Ascending aorta (tissue), 2 donors: ENCODE measurements around the gene ERGIC2. TPM values are rescaled to one million over a fixed set of nuclear protein-coding genes. Genes with fewer than 3 reads are reported as not detected.
"Not testable (repeated sequence)": the region's sequence is repeated elsewhere in the genome, so short reads cannot be mapped to it uniquely, and the experiment has no call there.

Source experiments
- DNase-seq, 2 donors: peaks; one replicate each; pipeline ENCODE4 v3.0.0-alpha.2; 2019; ENCODE audit warnings: low spot score in 2 of 2
- H3K27ac ChIP-seq, 2 donors: fragments of 200-600 bp; sonication (generic); one replicate each; pipeline ENCODE4 v1.5.1; 2016 to 2017; ENCODE audit warnings: mild to moderate bottlenecking in 1 of 2
- H3K27me3 ChIP-seq: fragments of 200-600 bp; sonication (generic); one replicate; pipeline ENCODE4 v1.5.1; 2017
- H3K36me3 ChIP-seq, 2 donors: fragments of 200-600 bp; sonication (generic); one replicate each; pipeline ENCODE4 v1.5.1; 2016
- H3K4me1 ChIP-seq, 2 donors: fragments of 200-600 bp; sonication (generic); one replicate each; pipeline ENCODE4 v1.5.1; 2016 to 2017; ENCODE audit warnings: mild to moderate bottlenecking in 1 of 2
- H3K4me3 ChIP-seq, 2 donors: fragments of 200-600 bp; sonication (generic); one replicate each; pipeline ENCODE4 v1.5.1; 2016 to 2017; ENCODE audit warnings: mild to moderate bottlenecking in 1 of 2
- H3K9me3 ChIP-seq, 2 donors: fragments of 200-600 bp; sonication (generic); one replicate each; pipeline ENCODE4 v1.5.1; 2016
- CTCF ChIP-seq, 3 experiments: fragments of 200-600 bp in 2 of 3; fragments of 450-650 bp in 1 of 3; sonication (generic) in 2 of 3; IDR thresholded peaks; one replicate each; pipeline ENCODE4 v1.5.1; 2016 to 2019; ENCODE audit warnings: antibody characterized with exemption in 3 of 3, mild to moderate bottlenecking in 1 of 3, moderate library complexity in 1 of 3
- intact Hi-C: fragments of 100-400 bp; cut with DNase I; formaldehyde crosslinking; loops from one replicate; pipeline ENCODE4 v1.15.1; 2023
- total RNA-seq: library from RNA; depleted of rRNA; stranded (reverse); fragments of >200 nt; gene quantifications from one replicate; pipeline ENCODE4 v1.1.0, GENCODE V29; 2016

ERGIC2 gene
- total RNA-seq, 1 donor from 2014 or later: 12.5 TPM

- no peak for DNase-seq
- Histone ChIP-seq H3K4me1 (no peaks in the 10 kb centered on the region), H3K9me3 (no peaks in the 10 kb centered on the region), H3K27me3 (no peaks in the 10 kb centered on the region), H3K27ac (no peak overlapping the region), H3K4me3 (no peak overlapping the region), H3K36me3 (no peaks in the 10 kb centered on the region)
- no peak for TF ChIP-seq CTCF (IDR thresholded peaks at IDR 0.05)
- intact Hi-C loops: no loop called here
These were observed 23.0 kb upstream of the ERGIC2 start for GRCh38 chr12:29403991-29404390.

GRCh38 chr12:29402437-29402836 lies 21.5 kb upstream of the ERGIC2 start:
- H3K4me3 ChIP-seq: no peak overlapping the region
- H3K27ac ChIP-seq: no peak overlapping the region
- DNase-seq: no peak
- intact Hi-C loops: no loop called here
- no peaks in the 10 kb centered on the region for H3K27me3 ChIP-seq
- no peaks in the 10 kb centered on the region for H3K36me3 ChIP-seq
- H3K9me3 ChIP-seq: no peaks in the 10 kb centered on the region
- TF ChIP-seq CTCF (IDR thresholded peaks at IDR 0.05): no peak
- no peaks in the 10 kb centered on the region for H3K4me1 ChIP-seq

GRCh38 chr12:29398495-29398894 lies 17.5 kb upstream of the ERGIC2 start:
- H3K27me3 ChIP-seq: no peaks in the 10 kb centered on the region
- intact Hi-C loops: no loop called here
- no peak for DNase-seq
- H3K27ac ChIP-seq: no peak overlapping the region
- no peak overlapping the region for H3K4me3 ChIP-seq
- no peaks in the 10 kb centered on the region for H3K9me3 ChIP-seq
- no peak for TF ChIP-seq CTCF (IDR thresholded peaks at IDR 0.05)
- no peaks in the 10 kb centered on the region for H3K36me3 ChIP-seq
- H3K4me1 ChIP-seq: no peaks in the 10 kb centered on the region

- Histone ChIP-seq H3K27me3 (no peaks in the 10 kb centered on the region), H3K4me3 (no peak overlapping the region), H3K36me3 (no peaks in the 10 kb centered on the region), H3K4me1 (no peaks in the 10 kb centered on the region), H3K9me3 (no peaks in the 10 kb centered on the region), H3K27ac (no peak overlapping the region)
- intact Hi-C loops: no loop called here
- DNase-seq: no peak
- TF ChIP-seq CTCF (IDR thresholded peaks at IDR 0.05): no peak
These were observed 15.8 kb upstream of the ERGIC2 start for GRCh38 chr12:29396774-29397173.

- TF ChIP-seq CTCF (IDR thresholded peaks at IDR 0.05): no peak
- Histone ChIP-seq H3K4me3 (no peak overlapping the region), H3K9me3 (no peaks in the 10 kb centered on the region), H3K36me3 (no peaks in the 10 kb centered on the region), H3K4me1 (no peaks in the 10 kb centered on the region), H3K27ac (no peak overlapping the region), H3K27me3 (no peaks in the 10 kb centered on the region)
- intact Hi-C loops: no loop called here
- no peak for DNase-seq
These were observed 14.4 kb upstream of the ERGIC2 start for GRCh38 chr12:29395356-29395755.

GRCh38 chr12:29390419-29390818 lies 9.4 kb upstream of the ERGIC2 start:
- intact Hi-C loops, H3K9me3 ChIP-seq, H3K4me1 ChIP-seq, H3K27ac ChIP-seq, H3K27me3 ChIP-seq, H3K36me3 ChIP-seq, H3K4me3 ChIP-seq, DNase-seq: not testable (repeated sequence)
